HG03039 (cell line): Measurements from ENCODE around the gene PRMT9.

Source experiments
- ATAC-seq: cut with Tn5 transposase; IDR thresholded peaks from one replicate; pipeline ENCODE4 v1.9.1; 2021; ENCODE audit warnings: mild to moderate bottlenecking, moderate library complexity; ENCODE audit not compliant: unreplicated experiment

PRMT9 gene

GRCh38 chr4:147683717-147684700, at the start of gene PRMT9:
TSS of gene PRMT9 (minus strand) at chr4:147684163. CDS start at chr4:147683987, 176 bp downstream.
- ATAC-seq = peak; percentile 99

- ATAC-seq = peak; percentile 9
These were observed 48.7 kb upstream of the PRMT9 start for GRCh38 chr4:147732518-147733235.

GRCh38 chr4:147731580-147732517, 47.9 kb upstream of the PRMT9 start, which contains the start of gene ARHGAP10:
TSS of gene ARHGAP10 (plus strand) at chr4:147732088. CDS start at chr4:147732302, 214 bp downstream.
- peak; percentile 60 for ATAC-seq

- ATAC-seq = no peak
These were observed 46.4 kb upstream of the PRMT9 start for GRCh38 chr4:147730333-147730732.

GRCh38 chr4:147727476-147728028, 43.6 kb upstream of the PRMT9 start:
- ATAC-seq = no peak

- no peak for ATAC-seq
These were observed 41.7 kb upstream of the PRMT9 start for GRCh38 chr4:147725673-147726072.

GRCh38 chr4:147724468-147725201, 40.7 kb upstream of the PRMT9 start:
- no peak for ATAC-seq

- no peak for ATAC-seq
These were observed 39.4 kb upstream of the PRMT9 start for GRCh38 chr4:147723326-147723725.

GRCh38 chr4:147717878-147718277, 33.9 kb upstream of the PRMT9 start:
- peak; percentile 74 for ATAC-seq

- no peak for ATAC-seq
These were observed 30.8 kb upstream of the PRMT9 start for GRCh38 chr4:147714575-147715401.

GRCh38 chr4:147709999-147710398, 26.0 kb upstream of the PRMT9 start:
- ATAC-seq = no peak

- peak; percentile 59 for ATAC-seq
These were observed 24.1 kb upstream of the PRMT9 start for GRCh38 chr4:147707892-147708672.

- ATAC-seq = no peak
These were observed 20.9 kb upstream of the PRMT9 start for GRCh38 chr4:147704846-147705245.

- no peak for ATAC-seq
These were observed 12.9 kb upstream of the PRMT9 start for GRCh38 chr4:147696866-147697265.

- no peak for ATAC-seq
These were observed 9.3 kb upstream of the PRMT9 start for GRCh38 chr4:147693218-147693617.

- no peak for ATAC-seq
These were observed 7.9 kb upstream of the PRMT9 start for GRCh38 chr4:147691820-147692219.

- no peak for ATAC-seq
These were observed 5.1 kb upstream of the PRMT9 start for GRCh38 chr4:147689067-147689466.

- no peak for ATAC-seq
These were observed 773 bp downstream of the PRMT9 start for GRCh38 chr4:147683188-147683591.
